RPMI7951 (cell line): ENCODE data around the gene BRME1. TPM values are rescaled to one million over a fixed set of nuclear protein-coding genes. Genes with fewer than 3 reads are reported as not detected.

Experiments
- total RNA-seq: library from RNA; depleted of rRNA; stranded (reverse); fragments of >200 nt; shearing (Covaris generic); gene quantifications from 2 replicates; pipeline ENCODE4 v1.2.3, GENCODE V29; 2014; rRNA removed

Gene BRME1
- total RNA-seq, 1 experiment from 2014 or later: 1.6 TPM

Other genes with a start within 250 kb of the BRME1 start
- 24.9 and 52.5 TPM in 2 replicates for gene MRI1, start 141.6 kb downstream of the BRME1 start, total RNA-seq
- gene C19orf53, start 131.7 kb downstream of the BRME1 start, total RNA-seq: 213 and 223 TPM in 2 replicates
- gene ZSWIM4, start 110.7 kb downstream of the BRME1 start, total RNA-seq: 2.8 TPM in 2 replicates
- 1.3 TPM in 1 of 2 replicates, not detected in the other for gene NANOS3, start 29.0 kb downstream of the BRME1 start, total RNA-seq
- 14.7 and 15.7 TPM in 2 replicates for gene CC2D1A, start 84 bp upstream of the BRME1 start, total RNA-seq
- gene PODNL1, start 32.3 kb upstream of the BRME1 start, total RNA-seq: 3.2 and 4.2 TPM in 2 replicates
- 21.1 and 23.5 TPM in 2 replicates for gene DCAF15, start 46.4 kb upstream of the BRME1 start, total RNA-seq
- 1.7 and 2.1 TPM in 2 replicates for gene RFX1, start 100.2 kb upstream of the BRME1 start, total RNA-seq
- not detected in 2 replicates for gene RLN3, start 122.0 kb upstream of the BRME1 start, total RNA-seq
- 2.3 TPM in 2 replicates for gene IL27RA, start 125.6 kb upstream of the BRME1 start, total RNA-seq
- under 0.01 TPM in 2 replicates for gene PALM3, start 156.0 kb upstream of the BRME1 start, total RNA-seq
- gene MISP3, start 166.7 kb upstream of the BRME1 start, total RNA-seq: 4.1 and 6.7 TPM in 2 replicates
- 0.59 TPM in 1 of 2 replicates, not detected in the other for gene C19orf67, start 179.7 kb upstream of the BRME1 start, total RNA-seq
- 24.2 and 41.8 TPM in 2 replicates for gene SAMD1, start 184.6 kb upstream of the BRME1 start, total RNA-seq
- 55.2 and 60.9 TPM in 2 replicates for gene PRKACA, start 211.6 kb upstream of the BRME1 start, total RNA-seq
- gene ASF1B, start 230.5 kb upstream of the BRME1 start, total RNA-seq: 86.6 and 90.8 TPM in 2 replicates